HG03066 (cell line): ENCODE data around the gene RNU5B-1.

Experiments
- ATAC-seq: cut with Tn5 transposase; IDR thresholded peaks from one replicate; pipeline ENCODE4 v1.9.1; 2021; ENCODE audit warnings: low read depth; ENCODE audit not compliant: unreplicated experiment

The RNU5B-1 gene

DNA sequence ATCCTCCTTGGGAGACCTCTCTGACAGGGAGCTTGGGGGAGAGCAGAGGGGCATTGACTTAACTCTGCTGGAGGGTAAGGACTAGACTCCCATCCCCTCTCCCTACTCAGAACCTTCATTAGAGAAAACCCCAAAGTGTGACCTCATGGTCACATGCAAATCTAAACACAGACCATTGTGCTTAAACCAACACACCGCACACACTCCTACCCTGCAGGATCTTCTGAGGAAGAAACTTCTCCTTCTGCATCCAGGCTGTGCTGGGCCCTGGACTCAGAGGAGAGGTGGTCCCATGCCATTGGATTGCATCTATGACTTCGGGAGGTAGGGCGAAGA, 17.0 kb upstream of the RNU5B-1 start:
- no peak for ATAC-seq

DNA sequence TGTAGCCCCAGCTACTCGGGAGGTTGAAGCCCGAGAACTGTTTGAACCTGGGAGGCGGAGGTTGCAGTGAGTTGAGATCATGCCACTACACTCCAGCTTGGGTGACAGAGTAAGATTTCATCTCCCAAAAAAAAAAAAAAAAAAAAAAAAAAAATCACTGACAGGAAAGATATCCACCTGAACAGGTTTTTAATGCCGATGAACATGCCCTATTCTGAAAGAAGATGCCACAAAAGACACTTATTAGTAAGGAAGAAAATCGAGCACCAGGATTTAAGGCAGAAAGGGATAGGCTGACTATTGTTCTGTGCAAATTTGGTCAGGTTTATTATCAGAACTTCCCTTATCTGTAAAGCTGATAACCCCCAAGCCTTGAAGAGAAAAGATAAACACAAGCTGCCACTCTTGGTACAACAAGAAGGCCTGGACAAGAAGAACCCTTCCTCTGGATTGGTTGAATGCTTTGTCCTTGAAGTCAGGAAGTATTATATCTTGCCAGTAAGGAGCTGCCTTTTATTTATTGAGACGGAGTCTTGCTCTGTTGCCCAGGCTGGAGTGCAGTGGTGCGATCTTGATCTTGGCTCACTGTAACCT, 15.1 kb upstream of the RNU5B-1 start:
- no peak for ATAC-seq

DNA sequence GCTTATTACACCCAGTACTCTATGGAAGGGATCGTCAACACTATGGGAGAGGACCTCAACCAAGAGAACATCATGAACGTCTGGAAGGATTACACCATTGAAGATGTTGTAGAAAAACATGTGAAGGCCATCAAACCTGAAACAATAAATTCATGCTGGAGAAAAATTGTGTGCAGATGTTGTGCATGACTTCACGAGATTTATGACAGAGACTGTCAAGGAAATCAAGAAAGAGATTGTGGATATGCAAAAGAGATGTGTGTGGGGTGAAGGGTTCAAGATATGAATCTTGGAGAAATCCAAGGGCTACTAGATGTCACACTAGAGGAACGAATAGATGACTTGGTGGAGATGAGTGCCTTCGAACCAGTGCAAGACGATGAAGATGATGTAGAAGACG, 14.2 kb upstream of the RNU5B-1 start:
- no peak for ATAC-seq

DNA sequence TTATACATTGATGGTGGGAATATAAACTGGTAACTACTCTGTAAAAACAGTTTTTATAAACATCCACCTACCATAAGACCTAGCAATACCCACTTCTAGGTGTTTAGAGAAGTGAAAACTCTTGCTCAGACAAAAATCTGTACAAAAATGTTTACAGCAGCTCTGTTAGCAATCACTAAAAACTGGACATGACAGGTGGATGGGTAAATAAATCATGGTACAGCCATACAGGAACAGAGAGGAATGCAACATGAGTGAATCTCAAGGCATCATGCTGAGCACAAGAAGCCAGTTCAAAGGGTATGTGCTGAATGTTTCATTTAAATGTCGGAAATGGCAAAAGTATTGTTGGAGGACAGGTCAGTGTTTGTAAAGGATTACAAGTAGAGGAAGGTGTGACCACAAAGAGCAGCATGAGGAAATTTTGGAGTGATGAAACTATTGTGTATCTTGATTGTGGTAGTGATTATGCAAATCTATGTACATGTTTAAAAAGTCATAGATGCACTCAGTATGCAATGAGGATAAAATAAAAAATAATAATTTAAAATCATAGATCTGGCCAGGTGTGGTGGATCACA, 11.4 kb upstream of the RNU5B-1 start:
- no peak for ATAC-seq

DNA sequence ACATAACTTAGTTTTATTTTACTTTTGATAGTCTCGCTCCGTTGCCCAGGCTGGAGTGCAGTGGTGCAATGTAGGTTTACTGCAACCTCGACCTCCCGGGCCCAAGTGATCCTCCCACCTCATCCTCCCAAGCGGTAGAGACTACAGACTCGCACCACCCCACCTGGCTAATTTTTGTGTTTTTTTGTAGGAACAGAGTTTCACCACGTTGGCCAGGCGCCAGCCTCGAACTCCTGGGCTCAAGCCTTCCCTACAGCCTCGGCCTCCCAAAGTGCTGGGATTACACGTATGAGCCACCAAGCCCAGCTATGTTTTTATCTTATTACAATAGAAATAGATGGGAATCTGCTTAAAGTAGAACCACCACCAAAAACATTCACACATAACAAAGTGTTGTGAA, 5.7 kb upstream of the RNU5B-1 start:
- ATAC-seq, result no peak

DNA sequence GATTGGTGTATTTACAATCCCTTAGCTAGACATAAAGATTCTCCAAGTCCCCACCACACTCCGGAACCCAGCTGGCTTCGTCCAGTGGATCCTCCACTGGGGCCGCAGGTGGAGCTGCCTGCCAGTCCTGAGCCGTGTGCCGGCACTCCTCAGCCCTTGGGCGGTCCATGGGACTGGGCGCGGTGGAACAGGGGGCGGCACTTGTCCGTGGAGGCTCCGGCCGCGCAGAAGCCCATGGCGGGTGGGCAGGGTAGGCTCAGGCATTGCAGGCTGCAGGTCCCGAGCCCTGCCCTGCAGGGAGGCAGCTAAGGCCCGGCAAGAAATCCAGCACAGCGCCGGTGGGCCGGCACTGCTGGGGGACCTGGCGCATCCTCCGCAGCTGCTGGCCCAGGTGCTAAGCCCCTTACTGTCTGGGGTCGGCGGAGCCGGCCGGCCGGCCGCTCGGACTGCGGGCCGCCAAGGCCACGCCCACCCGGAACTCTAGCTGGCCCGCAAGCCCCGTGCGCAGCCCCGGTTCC, 3.5 kb upstream of the RNU5B-1 start:
- no peak for ATAC-seq

DNA sequence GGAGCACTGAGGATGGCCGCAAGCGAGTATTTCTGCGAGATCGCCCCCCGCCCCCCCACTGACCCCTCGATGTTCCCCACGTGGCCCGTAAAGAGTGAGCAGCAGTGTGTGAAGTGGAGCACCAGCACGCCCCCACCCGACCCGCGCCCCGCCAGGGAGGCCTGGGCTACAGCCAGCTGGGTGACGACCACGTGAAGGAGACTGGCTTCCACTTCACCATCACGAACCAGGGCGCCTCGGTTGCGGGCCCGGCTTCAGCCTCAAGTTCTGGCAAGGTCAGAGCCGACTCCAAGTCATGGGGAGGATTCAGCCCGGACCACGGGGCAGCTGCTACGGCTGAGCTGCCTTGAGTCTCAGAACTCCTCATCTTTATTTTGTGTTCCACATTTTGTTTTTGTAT, 2.4 kb upstream of the RNU5B-1 start:
- no peak for ATAC-seq

DNA sequence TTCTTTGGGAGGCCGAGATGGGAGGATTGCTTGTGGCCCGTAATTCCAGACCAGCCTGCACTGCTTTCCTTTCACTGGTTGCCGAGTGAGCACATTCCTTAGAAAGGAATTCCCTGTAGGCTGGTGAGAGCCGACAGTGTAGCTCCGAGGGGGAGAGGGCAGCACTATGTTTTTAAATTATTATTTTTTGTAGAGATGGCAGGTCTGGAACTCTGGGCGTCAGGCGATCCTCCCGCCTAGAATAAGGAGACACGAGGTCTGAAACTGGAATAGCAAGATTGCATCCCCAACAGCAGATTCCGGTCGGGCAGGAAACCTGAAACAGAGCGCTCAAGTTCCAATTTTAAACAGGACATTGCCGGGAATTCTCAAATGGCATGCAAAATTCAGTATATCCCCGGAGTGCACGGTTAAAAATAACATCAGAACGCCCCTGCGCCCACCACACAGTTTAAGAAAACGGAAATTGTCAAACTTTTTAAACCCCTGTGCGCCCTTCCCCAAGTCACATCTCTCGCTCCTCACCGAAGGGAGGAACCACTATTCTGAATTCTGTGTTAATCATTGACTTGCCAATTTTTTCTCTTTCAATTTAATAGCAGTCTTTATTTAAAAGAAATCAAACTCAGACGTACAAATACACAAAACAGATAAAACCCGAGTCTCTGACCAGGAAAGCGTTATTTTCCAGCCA, 643 bp upstream of the RNU5B-1 start:
- no peak for ATAC-seq

DNA sequence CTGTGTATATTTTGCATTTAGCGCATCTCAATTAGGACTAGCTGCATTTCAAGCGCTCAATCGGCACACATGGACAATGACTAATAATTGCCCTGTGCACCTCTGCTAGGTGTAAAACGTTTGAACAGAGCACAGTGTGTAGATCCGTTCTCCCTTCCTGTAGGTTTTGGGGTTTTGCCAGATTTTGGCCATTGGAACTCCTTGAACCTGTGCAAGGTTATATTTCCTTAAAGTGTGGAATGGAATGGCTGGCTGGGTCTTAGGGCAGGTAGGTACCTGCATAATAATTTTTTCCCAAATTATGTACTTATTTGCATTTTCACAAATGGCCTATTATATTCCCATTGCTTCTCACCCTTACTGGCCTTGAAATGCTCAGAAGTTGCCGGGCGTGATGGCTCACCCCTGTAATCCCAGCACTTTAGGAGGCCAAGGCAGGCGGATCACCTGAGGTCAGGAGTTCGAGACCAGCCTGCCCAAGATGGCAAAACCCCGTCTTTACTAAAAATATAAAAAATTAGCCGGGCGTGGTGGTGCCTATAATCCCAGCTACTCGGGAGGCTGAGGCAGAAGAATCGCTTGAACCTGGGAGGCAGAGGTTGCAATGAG, 777 bp downstream of the RNU5B-1 start:
- ATAC-seq, result no peak

DNA sequence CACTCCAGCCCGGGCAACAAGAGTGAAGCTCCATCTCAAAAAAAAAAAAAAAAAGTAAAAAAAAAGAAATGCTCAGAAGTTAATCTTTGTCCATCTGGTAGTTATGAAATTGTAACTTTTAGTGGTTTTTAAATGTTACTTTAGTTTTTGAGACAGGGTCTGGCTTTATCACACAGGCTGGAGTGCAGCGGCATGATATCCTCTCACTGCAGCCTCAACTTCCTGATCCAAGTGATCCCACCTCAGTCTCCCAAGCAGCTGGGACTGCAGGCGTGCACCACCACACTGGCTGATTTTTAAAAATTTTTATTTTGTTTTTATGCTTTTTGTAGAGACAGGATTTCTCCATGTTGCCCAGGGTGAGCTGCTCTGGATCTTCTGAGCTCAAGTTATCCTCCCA, 1.3 kb downstream of the RNU5B-1 start:
- ATAC-seq, result no peak

DNA sequence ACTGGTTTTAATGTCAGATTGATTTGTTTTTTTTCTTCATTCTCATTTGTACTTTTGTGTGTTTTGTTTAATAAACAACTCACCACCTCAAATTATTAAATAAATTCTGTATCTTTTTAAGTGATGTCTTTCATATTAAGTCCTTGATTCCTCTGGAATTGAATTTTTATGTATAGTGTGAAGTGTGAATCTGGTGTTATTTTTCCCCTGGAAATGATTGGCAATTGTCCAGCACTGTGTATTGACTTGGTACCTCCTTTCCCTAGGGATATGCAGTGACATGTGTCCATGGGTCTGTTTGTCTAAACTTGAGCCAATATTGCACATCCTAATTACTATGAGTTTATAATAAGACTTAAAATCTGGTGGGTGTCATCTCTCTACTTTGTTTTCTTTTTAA, 2.1 kb downstream of the RNU5B-1 start:
- no peak for ATAC-seq

DNA sequence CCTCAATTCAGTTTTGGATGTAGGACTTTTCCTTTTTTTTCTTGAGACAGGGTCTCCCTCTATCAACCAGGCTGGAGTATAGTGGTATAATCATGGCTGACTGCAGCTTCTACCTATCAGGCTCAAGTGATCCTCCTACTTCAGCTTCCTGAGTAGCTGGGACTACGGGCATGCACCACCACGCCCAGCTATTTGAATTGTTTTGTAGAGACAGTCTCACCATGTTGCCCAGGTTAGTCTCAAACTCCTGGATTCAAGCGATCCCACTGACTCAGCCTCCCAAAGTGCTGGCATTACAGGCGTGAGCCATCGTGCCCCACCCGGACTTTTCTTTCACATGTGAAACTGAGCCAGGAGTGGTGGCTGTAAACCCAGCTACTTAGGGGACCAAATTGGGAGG, 3.5 kb downstream of the RNU5B-1 start:
- no peak for ATAC-seq

DNA sequence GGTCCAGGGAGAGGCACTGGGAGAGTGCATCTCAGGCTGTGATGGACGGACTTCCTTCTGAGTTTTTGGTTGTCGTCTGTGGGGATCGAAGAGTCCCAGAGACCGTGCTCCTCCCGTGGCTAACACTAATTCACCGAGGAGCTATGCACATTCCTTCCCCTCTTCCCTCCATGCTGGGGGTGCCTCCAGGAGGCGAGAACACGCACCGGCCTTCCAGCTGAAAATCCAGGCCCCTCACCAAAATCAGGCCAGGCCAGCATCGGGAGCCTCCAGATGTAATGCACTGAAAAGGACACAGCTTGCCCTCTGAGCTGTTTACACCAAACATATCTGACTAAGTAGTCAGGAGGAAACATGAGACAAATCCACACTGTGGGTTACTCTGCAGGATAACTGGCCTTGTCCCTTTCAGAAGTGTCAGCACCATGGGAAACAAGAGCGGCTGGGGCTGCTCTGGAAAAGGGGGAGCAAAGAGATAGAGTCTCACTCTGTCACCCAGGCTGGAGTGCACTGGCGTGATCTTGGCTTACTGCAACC, 5.5 kb downstream of the RNU5B-1 start:
- no peak for ATAC-seq

DNA sequence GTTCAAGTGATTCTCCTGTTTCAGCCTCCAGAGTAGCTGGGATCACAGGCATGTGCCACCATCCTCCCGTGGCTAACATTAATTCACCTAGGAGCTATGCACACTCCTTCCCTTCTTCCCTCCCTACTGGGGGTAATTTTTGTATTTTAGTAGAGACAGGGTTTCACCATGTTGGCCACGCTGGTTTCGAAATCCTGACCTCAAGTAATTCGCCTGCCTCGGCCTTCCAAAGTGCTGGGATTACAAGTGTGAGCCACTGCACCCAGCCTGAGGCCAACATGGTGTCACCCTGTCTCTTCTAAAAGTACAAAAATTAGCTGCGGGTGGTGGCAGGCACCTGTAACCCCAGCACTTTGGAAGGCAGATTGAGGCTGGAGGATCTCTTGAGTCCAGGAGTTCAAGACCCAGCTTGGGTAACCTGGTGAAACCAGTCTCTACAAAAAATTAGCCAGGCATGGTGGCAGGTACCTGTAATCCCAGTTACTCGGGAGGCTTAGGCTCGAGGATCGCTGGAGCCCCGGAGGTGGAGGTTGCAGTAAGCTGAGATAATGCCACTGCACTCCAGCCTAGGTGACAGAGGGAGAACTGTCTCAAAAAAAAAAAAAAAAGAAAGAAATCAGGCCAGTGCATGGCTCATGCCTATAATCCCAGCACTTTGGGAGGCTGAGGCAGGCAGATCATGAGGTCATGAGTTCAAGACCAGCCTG, 6.1 kb downstream of the RNU5B-1 start:
- ATAC-seq, result no peak

DNA sequence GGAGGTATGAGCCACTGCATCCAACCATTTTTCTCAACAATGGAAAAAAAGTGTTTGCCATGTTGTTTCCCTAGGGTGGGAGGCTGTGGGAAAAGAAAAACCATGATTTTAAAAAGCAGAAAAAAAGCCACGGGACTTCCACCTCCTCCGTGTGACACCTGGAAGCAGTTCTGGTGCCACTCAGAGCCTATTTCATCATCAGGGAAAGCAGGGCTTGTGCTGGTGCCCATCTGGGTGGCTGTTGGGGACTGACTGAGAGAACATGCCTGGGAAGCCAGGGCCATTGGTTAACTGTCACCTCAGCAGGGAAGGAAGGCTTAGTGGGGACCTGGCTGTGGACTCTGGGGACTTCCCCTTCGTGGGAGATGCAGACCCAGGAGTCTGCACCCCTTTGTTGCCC, 7.3 kb downstream of the RNU5B-1 start:
- ATAC-seq, result no peak

DNA sequence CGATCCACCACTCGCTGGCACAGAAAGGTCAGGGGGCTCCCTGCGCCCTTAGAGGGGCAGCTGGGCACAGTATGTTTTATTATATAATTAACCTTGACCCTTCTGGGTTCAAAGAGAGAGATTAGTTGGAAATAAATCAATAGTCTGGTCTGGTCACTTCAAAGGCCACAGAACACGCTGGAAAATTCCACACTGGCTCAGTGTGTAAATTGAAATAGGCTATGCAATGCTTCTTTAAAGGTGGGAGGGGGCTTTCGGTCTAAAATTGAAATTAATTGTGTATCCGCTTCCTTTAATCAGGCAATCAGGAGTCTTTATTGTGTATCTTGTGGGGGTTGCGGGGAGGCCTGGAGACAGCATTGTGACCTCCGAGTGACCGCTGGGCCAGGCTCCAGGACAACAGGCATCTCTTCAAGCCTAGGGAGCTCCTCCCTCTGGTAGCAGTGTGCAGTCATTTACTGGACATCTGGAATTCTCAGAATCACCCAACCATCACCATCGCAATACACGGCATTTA, 8.0 kb downstream of the RNU5B-1 start:
- ATAC-seq, result no peak

DNA sequence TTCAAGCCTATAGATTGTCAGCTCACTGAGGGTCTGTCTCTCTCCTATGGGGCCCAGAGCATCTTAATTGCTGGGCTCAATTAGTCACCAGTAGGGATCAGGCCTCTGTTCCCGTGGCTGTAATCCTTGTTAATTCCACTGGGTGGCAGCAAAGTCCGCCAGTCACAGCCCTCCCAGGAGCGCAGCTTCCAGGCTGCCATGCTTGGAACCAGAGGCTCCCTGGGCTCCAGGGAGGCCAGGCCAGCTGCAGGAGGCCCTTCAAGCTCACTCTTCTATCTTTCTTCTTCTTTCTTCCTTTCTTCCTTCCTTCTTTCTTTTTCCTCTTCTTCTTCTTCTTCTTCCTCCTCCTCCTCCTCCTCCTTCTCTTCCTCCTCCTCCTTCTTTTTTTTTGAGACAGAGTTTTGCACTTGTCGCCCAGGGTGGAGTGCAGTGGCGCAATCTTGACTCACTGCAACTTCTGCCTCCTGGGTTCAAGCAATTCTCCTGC, 14.4 kb downstream of the RNU5B-1 start:
- no peak for ATAC-seq

DNA sequence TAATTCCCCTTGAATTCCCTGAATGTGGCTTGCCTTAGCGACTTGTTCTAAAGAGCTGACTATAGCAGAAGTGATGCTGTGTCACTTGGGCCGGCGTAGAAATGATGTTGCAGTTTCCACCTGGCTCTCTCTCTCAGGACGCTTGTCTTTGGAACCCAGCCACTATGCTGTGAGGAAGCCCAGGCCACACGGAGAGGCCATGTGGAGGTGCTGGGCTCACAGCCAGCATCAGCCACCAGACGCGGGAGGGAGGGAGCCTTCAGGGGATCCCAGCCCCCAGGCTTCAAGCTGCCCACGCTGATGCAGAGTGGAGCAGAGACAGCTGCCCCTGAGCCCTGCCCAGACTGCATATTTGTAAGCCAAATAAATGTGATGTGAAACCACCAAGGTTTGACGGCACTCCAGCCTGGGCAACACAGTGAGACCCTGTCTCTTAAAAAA, 18.6 kb downstream of the RNU5B-1 start:
- ATAC-seq, result no peak

DNA sequence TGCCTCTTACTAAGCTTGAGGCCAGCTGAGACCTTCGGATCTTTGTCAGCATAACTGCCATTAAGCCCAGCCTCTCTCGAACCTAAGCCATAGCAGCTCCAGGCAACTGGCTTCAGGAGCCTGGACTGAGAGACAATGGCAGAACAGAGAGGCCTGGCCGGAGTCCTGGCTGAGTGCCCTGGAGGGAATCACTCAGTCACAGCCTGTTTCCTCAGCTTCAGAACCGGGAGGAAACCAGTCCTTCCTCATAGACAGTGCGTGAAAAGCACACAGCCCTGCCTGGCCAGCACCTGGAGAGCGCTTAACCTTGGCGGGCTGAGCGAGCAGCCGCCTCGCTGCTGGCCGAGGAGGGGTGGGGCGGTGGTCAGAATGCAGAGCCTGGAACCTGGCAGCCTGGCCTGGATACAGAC, 21.6 kb downstream of the RNU5B-1 start:
- ATAC-seq, result no peak

DNA sequence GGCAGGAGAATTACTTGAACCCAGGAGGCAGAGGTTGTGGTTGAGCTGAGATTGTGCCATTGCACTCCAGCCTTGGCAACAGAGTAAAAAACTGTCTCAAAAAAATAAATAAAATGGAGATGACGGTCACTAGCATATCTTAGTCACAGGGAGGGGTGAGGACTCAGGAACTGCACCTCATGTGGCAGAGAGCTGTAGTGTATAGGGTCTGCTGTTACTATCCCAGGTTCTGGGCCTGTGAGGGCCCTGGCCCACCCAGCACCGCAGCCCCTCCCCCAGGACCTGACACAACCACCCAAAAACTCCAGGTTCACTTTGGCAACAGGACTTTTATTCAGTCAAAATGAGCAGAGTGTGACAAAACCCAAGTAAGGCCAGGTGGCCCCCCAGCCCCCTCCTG, 22.3 kb downstream of the RNU5B-1 start:
- no peak for ATAC-seq
